CD8-positive, alpha-beta memory T cell (primary cell): ENCODE data around the gene CYP4F22. TPM values are rescaled to one million over a fixed set of nuclear protein-coding genes. Genes with fewer than 3 reads are reported as not detected.
A peak's percentile ranks its signal among the peaks of the same experiment; 100 is the strongest.

ENCODE experiments used
- CTCF ChIA-PET: fragments of 350-600 bp; sonication (Branson Sonifier 250); formaldehyde crosslinking; loops from one replicate; lab custom pipeline; 2021; ENCODE audit warnings: antibody characterized with exemption; lab: Charles Lee
- POLR2A ChIA-PET: fragments of 350-600 bp; sonication (Branson Sonifier 250); formaldehyde crosslinking; loops from one replicate; lab custom pipeline; 2021; ENCODE audit warnings: antibody characterized with exemption; lab: Charles Lee
- DNase-seq, 5 donors: peaks; one replicate each; pipeline versions ENCODE4 v3.0.0 to v3.0.0-alpha.2; 2020 to 2022; ENCODE audit warnings: mixed read lengths in 1 of 5
- H3K27ac ChIP-seq: one replicate; pipeline ENCODE4 v1.7.0; 2013; ENCODE audit warnings: low read depth, mild to moderate bottlenecking, low read length, moderate library complexity
- H3K27me3 ChIP-seq: 2 replicates; pipeline ENCODE4 v1.7.0; 2013; ENCODE audit warnings: low read length, mild to moderate bottlenecking; ENCODE audit not compliant: insufficient read depth, poor library complexity, severe bottlenecking
- H3K36me3 ChIP-seq: 2 replicates; pipeline ENCODE4 v1.7.0; 2013; ENCODE audit warnings: mild to moderate bottlenecking, low read length, moderate library complexity; ENCODE audit not compliant: insufficient read depth
- H3K4me1 ChIP-seq: 2 replicates; pipeline ENCODE4 v1.7.0; 2013; ENCODE audit warnings: mild to moderate bottlenecking, low read length, moderate library complexity; ENCODE audit not compliant: insufficient read depth
- H3K4me3 ChIP-seq: 2 replicates; pipeline ENCODE4 v1.7.0; 2013; ENCODE audit warnings: mild to moderate bottlenecking, low read length
- H3K9me3 ChIP-seq: 2 replicates; pipeline ENCODE4 v1.7.0; 2013; ENCODE audit warnings: mild to moderate bottlenecking, low read length
- H3K27ac Mint-ChIP-seq, 8 donors: one replicate each; pipeline ENCODE4 v1.8.0; 2020 to 2021; ENCODE audit warnings: mixed read lengths in 8 of 8, mild to moderate bottlenecking in 6 of 8, inconsistent platforms in 3 of 8, moderate library complexity in 3 of 8
- H3K27me3 Mint-ChIP-seq, 2 donors: one replicate each; pipeline ENCODE4 v1.8.0; 2020 to 2021; ENCODE audit warnings: mixed read lengths in 2 of 2, mild to moderate bottlenecking in 1 of 2, moderate library complexity in 1 of 2
- H3K36me3 Mint-ChIP-seq, 3 donors: one replicate each; pipeline ENCODE4 v1.8.0; 2020 to 2021; ENCODE audit warnings: mixed read lengths in 3 of 3, inconsistent platforms in 1 of 3, mild to moderate bottlenecking in 1 of 3
- H3K4me1 Mint-ChIP-seq, 3 donors: one replicate each; pipeline ENCODE4 v1.8.0; 2020 to 2021; ENCODE audit warnings: mixed read lengths in 3 of 3, inconsistent platforms in 1 of 3, mild to moderate bottlenecking in 1 of 3
- H3K4me3 Mint-ChIP-seq, 7 donors: one replicate each; pipeline ENCODE4 v1.8.0; 2020 to 2021; ENCODE audit warnings: mixed read lengths in 7 of 7, mild to moderate bottlenecking in 6 of 7, moderate library complexity in 4 of 7, inconsistent platforms in 2 of 7
- H3K9me3 Mint-ChIP-seq, 5 donors: one replicate each; pipeline ENCODE4 v1.8.0; 2020 to 2022; ENCODE audit warnings: mixed read lengths in 5 of 5, mild to moderate bottlenecking in 3 of 5, moderate library complexity in 2 of 5, inconsistent platforms in 1 of 5
- polyA plus RNA-seq: library from polyadenylated mRNA; unstranded; fragments of 300-500 nt; fragmentation: Illumina TruSeq; gene quantifications from one replicate; pipeline ENCODE4 v1.2.3, GENCODE V29; 2021
- total RNA-seq, 2 experiments: library from RNA; stranded (reverse); gene quantifications; one replicate each; pipeline ENCODE4 v1.2.3, GENCODE V29; 2021

The CYP4F22 gene
- total RNA-seq (under 1 TPM; 0.71 to 0.79 TPM), polyA plus RNA-seq (5.1 TPM)

DNA sequence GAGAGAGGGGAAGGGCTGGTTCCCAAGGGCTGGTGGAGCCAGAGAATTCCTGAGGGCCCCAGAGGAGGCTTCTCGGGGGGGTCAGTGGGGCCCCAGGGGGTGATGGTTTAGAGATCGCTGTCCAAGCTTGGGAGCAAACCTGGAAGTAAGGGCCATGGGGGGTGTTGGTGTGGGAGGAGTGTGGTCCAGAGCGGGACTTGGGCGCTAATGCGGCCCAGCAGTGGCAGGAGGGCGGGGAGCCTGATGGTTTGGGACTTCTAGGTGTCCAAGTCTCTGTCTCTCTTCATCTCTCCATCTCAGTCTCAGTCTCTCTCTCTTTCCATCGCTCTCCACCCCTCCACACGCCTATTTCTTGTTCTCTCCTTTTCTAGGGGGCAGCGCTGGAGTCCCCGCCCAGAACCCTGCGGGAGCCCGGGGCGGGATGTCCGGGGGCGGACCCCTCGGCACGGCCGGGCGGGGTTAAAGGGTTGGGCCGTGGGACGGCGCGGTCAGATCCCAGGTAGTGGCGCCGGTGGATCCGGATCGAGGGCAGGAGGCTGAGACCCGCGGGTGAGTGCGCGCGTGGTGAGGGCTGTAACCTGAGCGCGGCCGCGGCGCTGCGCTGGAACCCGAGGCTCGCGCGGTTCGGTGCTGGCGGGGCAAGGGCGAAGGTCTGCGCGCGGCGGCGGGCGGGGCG lies at the start of gene CYP4F22:
Gene CYP4F22, plus strand, starts transcription at position 491 of the 676 bp plus-strand sequence. CDS start 16,812 bp downstream, outside the sequence.
- Histone ChIP-seq H3K27ac (no peak within 1 kb of the TSS), H3K36me3 (no peaks in the 10 kb centered on the region), H3K9me3 (no peaks in the 10 kb centered on the region), H3K4me3 (peak within 1 kb of the TSS; percentile 45), H3K4me1 (no peaks in the 10 kb centered on the region), H3K27me3 (no peaks in the 10 kb centered on the region)
- no peaks in the 10 kb centered on the region for H3K9me3 Mint-ChIP-seq
- peaks cover 0 to 2% (median 0%) of the 10 kb centered on the region in 3 donors for H3K36me3 Mint-ChIP-seq
- ChIA-PET CTCF (interaction anchor here (1.1 to 1.5 kb wide), 2 partner anchors 31 to 47 kb away, joined by 3 to 5 read pairs; no protein-coding TSS in a partner anchor), POLR2A (no interaction called here)
- peak within 1 kb of the TSS in 7 of 8 donors; percentile 8 to 96 (median 64) for H3K27ac Mint-ChIP-seq
- peaks cover 0 to 24% of the 10 kb centered on the region in 2 donors for H3K27me3 Mint-ChIP-seq
- peak in 4 of 5 donors; percentile 4 to 10 (median 10) for DNase-seq
- peaks cover 14 to 30% (median 23%) of the 10 kb centered on the region in 3 donors for H3K4me1 Mint-ChIP-seq
- peak within 1 kb of the TSS; percentile 81 to 94 (median 90) for H3K4me3 Mint-ChIP-seq

DNA sequence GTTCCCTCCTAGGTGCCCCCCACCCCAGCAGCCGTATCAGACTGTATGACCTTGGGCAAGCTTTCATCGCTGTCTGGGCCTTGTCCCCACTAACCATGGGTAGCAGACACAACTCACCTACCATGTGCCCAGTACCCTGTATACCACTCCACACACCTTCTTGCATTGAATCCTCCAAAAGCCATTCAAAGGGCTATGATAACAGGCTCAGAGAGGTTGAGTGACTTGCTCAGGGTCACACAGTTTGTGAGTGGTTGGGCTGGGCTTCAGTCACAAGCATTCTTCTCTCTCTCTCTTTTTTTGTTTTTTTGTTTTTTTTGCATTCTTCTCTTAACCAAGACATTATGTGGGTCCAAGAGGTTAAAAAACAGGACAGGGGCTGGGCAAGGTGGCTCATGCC lies 46.6 kb upstream of the CYP4F22 start:
- Mint-ChIP-seq H3K4me1 (peaks cover 37 to 51% (median 49%) of the 10 kb centered on the region in 3 donors), H3K36me3 (peaks cover 0 to 56% (median 4%) of the 10 kb centered on the region in 3 donors), H3K4me3 (peak overlapping the region; percentile 71 to 99 (median 97)), H3K9me3 (no peaks in the 10 kb centered on the region), H3K27me3 (no peaks in the 10 kb centered on the region), H3K27ac (peak overlapping the region; percentile 52 to 99 (median 90))
- H3K9me3 ChIP-seq, result no peaks in the 10 kb centered on the region
- ChIA-PET CTCF (interaction anchor here (3.7 to 5.4 kb wide), 2 partner anchors 9 to 94 kb away, joined by 23 to 35 read pairs; no protein-coding TSS in a partner anchor), POLR2A (interaction anchor here (1.0 to 1.5 kb wide), 3 partner anchors 10 to 82 kb away, joined by 3 to 4 read pairs (median 3); partner anchors contain the start of genes AKAP8 and AKAP8L)
- H3K27me3 ChIP-seq, result no peaks in the 10 kb centered on the region
- no peak for DNase-seq
- peaks cover 53% of the 10 kb centered on the region for H3K4me1 ChIP-seq
- peaks cover 35% of the 10 kb centered on the region for H3K36me3 ChIP-seq
- no peak overlapping the region for H3K4me3 ChIP-seq
- peak overlapping the region; percentile 13 for H3K27ac ChIP-seq

DNA sequence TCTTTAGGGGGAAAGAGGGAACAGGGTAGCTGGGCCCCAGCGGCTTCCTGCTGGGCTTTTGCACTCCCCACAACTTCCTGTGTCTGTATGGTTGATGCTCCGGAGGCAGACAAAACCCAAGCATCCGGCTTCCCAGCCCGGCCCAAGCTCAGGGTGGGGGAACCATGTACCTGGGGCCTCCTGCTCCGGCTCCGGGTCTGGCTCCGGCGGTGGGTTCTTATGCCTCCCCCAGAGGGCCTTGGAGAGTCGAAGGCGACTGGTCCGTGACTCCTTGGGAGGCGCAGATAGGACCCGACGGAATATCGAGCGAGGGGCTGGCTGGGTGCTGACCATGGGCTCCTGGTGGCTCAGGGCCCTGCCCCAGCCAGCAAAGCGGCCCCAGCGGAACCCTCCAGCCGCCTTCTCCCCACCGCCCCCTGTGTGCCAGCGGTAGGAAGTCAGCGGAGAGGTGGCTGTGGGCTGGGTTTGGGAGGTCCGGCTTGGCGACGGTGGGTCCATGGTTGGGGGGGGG lies 44.4 kb upstream of the CYP4F22 start:
- Histone ChIP-seq H3K27ac (peak overlapping the region; percentile 80), H3K4me1 (peaks cover 74% of the 10 kb centered on the region), H3K36me3 (peaks cover 26% of the 10 kb centered on the region), H3K9me3 (no peaks in the 10 kb centered on the region), H3K27me3 (no peaks in the 10 kb centered on the region), H3K4me3 (peak overlapping the region; percentile 98)
- Mint-ChIP-seq H3K27ac (peak overlapping the region; percentile 91 to 99 (median 97)), H3K27me3 (peaks cover 0 to under 1% of the 10 kb centered on the region in 2 donors), H3K9me3 (no peaks in the 10 kb centered on the region), H3K4me1 (peaks cover 55 to 74% (median 71%) of the 10 kb centered on the region in 3 donors), H3K36me3 (peaks cover 0 to 44% (median 2%) of the 10 kb centered on the region in 3 donors), H3K4me3 (peak overlapping the region; percentile 92 to 99 (median 97))
- CTCF ChIA-PET, result interaction anchor here (0.8 to 5.4 kb wide), 6 partner anchors 12 to 92 kb away, joined by 3 to 35 read pairs (median 16); partner anchors contain the start of gene AKAP8L
- DNase-seq, result peak; percentile 66 to 86 (median 80)
- POLR2A ChIA-PET, result interaction anchor here (0.6 to 3.1 kb wide), 11 partner anchors 9 to 92 kb away, joined by 3 to 18 read pairs (median 7); partner anchors contain the start of genes AKAP8, AKAP8L and WIZ

DNA sequence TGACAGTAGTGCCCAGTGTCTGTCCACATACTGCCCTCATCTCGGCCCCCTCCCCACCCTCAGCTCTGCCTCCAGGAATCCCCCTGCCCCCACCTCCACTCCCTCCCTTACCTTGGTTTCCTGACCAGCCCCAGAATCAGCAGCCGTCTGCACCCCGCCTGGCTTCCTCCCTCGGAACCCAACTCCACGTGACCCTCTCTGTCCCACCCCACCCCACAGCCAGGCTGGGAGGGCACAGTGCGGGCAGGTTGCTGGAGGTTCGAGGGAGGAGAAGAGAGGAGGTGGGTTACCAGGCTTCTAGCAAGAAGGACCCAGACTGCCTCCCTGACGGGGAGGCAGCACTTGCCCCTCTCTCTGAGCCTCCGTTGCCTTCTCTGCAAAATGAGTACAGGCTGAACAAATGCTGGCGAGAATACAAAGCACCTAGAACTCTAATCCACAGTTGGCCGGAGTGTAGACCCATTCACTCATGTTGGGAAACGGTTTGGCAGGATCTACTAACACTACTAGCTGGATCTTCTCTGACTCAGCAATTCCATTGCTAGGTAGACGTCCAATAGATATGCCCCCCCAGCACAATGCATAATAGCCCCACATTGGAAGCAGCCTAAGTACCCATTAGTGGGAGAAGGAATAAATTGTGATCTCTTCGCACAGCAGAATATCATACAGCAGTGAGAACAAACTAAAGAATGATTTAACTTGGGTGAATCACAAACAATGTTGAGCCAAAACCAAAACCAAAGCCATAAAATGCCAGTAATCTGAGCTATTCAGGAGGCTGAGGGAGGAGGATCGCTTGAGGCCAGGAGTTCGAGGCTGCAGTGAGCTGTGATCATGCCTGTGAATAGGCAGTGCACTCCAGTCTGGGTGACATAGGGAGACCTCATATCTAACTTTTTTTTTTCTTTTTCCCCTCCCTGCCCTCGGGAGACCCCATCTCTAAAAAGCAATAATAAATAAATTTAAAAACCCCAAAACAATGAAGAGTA lies 43.6 kb upstream of the CYP4F22 start, which contains the start of gene RASAL3:
Gene RASAL3, minus strand, starts transcription at position 151 of the 992 bp plus-strand sequence. CDS start 186 bp downstream, outside the sequence.
- H3K27me3 Mint-ChIP-seq, result peaks cover 0 to 3% of the 10 kb centered on the region in 2 donors
- ChIA-PET POLR2A (interaction anchor here (0.7 to 3.4 kb wide), 12 partner anchors 9 to 91 kb away, joined by 3 to 18 read pairs (median 6); partner anchors contain the start of genes AKAP8, AKAP8L and WIZ), CTCF (interaction anchor here (2.6 to 5.4 kb wide), 4 partner anchors 12 to 91 kb away, joined by 15 to 35 read pairs (median 20); partner anchors contain the start of gene AKAP8L)
- Histone ChIP-seq H3K4me1 (peaks cover 79% of the 10 kb centered on the region), H3K4me3 (peak within 1 kb of the TSS; percentile 98), H3K36me3 (peaks cover 23% of the 10 kb centered on the region), H3K27ac (peak within 1 kb of the TSS; percentile 80), H3K9me3 (no peaks in the 10 kb centered on the region), H3K27me3 (no peaks in the 10 kb centered on the region)
- H3K36me3 Mint-ChIP-seq, result peaks cover 0 to 38% (median 2%) of the 10 kb centered on the region in 3 donors
- peak within 1 kb of the TSS; percentile 92 to 99 (median 97) for H3K4me3 Mint-ChIP-seq
- peaks cover 60 to 80% (median 75%) of the 10 kb centered on the region in 3 donors for H3K4me1 Mint-ChIP-seq
- H3K9me3 Mint-ChIP-seq, result no peaks in the 10 kb centered on the region
- peak within 1 kb of the TSS; percentile 91 to 99 (median 97) for H3K27ac Mint-ChIP-seq
- peak; percentile 51 to 75 (median 60) for DNase-seq

DNA sequence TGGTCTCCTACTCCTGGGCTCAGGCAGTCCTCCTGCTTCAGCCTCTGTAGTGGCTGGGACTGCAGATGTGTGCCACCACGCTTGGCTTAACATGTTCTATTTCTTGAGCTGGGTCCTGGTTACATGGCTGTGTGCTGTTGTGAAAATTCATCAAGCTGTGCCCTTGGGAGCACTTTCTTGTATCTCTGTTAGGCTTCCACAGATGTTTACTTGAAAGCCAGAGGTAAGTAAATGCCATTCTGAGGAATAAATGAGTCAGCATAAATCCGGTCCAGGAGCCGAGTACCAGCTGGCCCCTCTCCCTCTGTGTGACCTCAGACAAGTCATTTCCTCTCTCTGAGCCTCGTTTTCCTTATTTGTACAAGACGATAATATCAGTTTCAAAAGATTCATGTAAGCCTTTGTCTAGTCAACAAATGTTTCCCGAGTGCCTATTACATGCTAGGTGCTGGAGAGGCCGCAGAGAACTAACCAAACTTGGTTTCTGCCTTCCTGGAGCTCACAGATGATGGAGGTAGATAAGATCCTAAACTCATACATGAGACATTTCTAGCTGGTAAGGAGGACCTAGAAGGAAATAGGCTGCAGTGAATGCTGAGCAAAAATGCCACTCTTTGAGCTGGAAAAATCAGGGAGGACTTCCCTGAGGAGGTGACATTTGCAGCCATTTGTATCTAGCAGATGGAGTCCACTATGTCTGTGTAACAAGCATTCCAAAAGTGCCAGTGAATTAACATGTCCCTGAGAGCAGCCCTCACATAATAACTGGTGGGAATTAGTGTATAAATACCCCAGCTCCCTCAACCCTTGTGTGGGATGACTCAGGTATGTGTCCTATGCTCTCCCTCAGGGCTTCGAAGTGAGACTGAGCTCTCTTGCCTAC lies 41.2 kb upstream of the CYP4F22 start:
- no peaks in the 10 kb centered on the region for H3K9me3 Mint-ChIP-seq
- H3K4me1 Mint-ChIP-seq, result peaks cover 52 to 72% (median 65%) of the 10 kb centered on the region in 3 donors
- CTCF ChIA-PET, result interaction anchor here (1.1 to 2.5 kb wide), 8 partner anchors 11 to 88 kb away, joined by 3 to 22 read pairs (median 5); partner anchors contain the start of gene PGLYRP2
- H3K4me3 ChIP-seq, result no peak overlapping the region
- H3K27ac ChIP-seq, result no peak overlapping the region
- POLR2A ChIA-PET, result interaction anchor here (0.6 to 3.4 kb wide), 5 partner anchors 15 to 89 kb away, joined by 3 to 13 read pairs (median 4); partner anchors contain the start of gene AKAP8
- peak overlapping the region; percentile 82 to 98 (median 90) for H3K27ac Mint-ChIP-seq
- DNase-seq, result peak; percentile 22 to 72 (median 38)
- H3K9me3 ChIP-seq, result no peaks in the 10 kb centered on the region
- H3K36me3 ChIP-seq, result no peaks in the 10 kb centered on the region
- H3K27me3 Mint-ChIP-seq, result peaks cover 0 to 3% of the 10 kb centered on the region in 2 donors
- H3K4me3 Mint-ChIP-seq, result peak overlapping the region; percentile 58 to 89 (median 76)
- H3K4me1 ChIP-seq, result peaks cover 60% of the 10 kb centered on the region
- peaks cover 0 to 18% (median 0%) of the 10 kb centered on the region in 3 donors for H3K36me3 Mint-ChIP-seq
- H3K27me3 ChIP-seq, result no peaks in the 10 kb centered on the region

DNA sequence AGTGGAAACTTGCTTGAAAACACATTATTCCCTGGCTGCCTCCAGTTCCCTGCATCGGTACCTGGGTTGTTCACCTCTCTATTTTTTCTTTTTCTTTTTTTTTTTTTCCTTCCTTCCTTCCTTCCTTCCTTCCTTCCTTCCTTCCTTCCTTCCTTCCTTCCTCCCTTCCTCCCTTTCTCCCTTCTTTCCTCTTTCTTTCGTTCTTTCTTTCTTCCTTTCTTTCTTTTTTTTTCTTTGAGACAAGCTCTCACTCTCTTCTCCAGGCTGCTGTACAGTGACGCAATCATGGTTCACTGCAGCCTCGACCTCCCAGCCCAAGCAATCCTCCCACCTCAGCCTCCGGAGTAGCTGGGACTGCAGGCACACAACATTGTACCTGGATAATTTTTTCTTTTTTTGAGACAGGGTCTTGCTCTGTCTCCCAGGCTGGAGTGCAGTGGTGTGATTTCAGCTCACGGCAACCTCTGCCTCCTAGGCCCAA lies 40.6 kb upstream of the CYP4F22 start:
- peaks cover 53% of the 10 kb centered on the region for H3K4me1 ChIP-seq
- ChIA-PET CTCF (interaction anchor here (1.1 to 2.5 kb wide), 6 partner anchors 11 to 87 kb away, joined by 3 to 22 read pairs (median 6); partner anchors contain the start of gene PGLYRP2), POLR2A (interaction anchor here (0.6 to 3.4 kb wide), 5 partner anchors 16 to 89 kb away, joined by 3 to 13 read pairs (median 4); partner anchors contain the start of gene AKAP8)
- H3K27me3 Mint-ChIP-seq, result peaks cover 0 to 3% of the 10 kb centered on the region in 2 donors
- no peak for DNase-seq
- H3K9me3 Mint-ChIP-seq, result no peaks in the 10 kb centered on the region
- no peaks in the 10 kb centered on the region for H3K27me3 ChIP-seq
- no peaks in the 10 kb centered on the region for H3K36me3 ChIP-seq
- peak overlapping the region in 5 of 7 donors; percentile 18 to 77 (median 61) for H3K4me3 Mint-ChIP-seq
- no peak overlapping the region for H3K4me3 ChIP-seq
- H3K36me3 Mint-ChIP-seq, result peaks cover 0 to 14% (median 0%) of the 10 kb centered on the region in 3 donors
- H3K27ac ChIP-seq, result no peak overlapping the region
- peaks cover 48 to 67% (median 58%) of the 10 kb centered on the region in 3 donors for H3K4me1 Mint-ChIP-seq
- no peaks in the 10 kb centered on the region for H3K9me3 ChIP-seq
- peak overlapping the region; percentile 82 to 98 (median 90) for H3K27ac Mint-ChIP-seq
